HG02884 (cell line): ENCODE results near the gene PDZK1.
"Not testable (repeated sequence)": the region's sequence is repeated elsewhere in the genome, so short reads cannot be mapped to it uniquely, and the experiment has no call there.

Experiments used
- ATAC-seq: cut with Tn5 transposase; IDR thresholded peaks from one replicate; pipeline ENCODE4 v1.9.1; 2021; ENCODE audit warnings: mild to moderate bottlenecking, moderate library complexity; ENCODE audit not compliant: unreplicated experiment

Gene PDZK1

GRCh38 chr1:145707183-145707867 lies at the start of gene PDZK1:
Gene PDZK1 (minus strand): TSS chr1:145707368. CDS start chr1:145688021, 19,347 bp downstream.
- ATAC-seq = no peak

GRCh38 chr1:145751491-145752037 lies 44.4 kb upstream of the PDZK1 start:
- no peak for ATAC-seq

DNA sequence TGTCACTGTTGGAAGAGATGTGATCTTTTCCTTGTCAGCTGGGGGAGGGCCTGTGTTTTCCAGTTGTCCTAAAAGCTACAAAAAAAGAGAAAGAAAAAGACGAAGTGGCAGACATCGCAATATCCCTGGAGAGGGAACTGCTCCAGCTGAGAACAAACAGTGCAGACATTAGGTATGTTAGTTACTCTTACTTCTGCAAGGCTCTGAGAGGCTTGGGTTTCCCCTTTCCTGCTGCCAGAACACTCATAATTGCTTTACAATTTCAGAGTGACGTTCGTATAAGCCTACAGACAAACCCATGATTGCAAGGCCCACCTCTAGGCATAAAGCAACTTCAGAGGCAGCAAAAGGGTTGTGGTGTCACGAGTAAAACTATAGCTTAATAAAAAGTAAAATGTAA lies 43.3 kb upstream of the PDZK1 start:
- no peak for ATAC-seq

DNA sequence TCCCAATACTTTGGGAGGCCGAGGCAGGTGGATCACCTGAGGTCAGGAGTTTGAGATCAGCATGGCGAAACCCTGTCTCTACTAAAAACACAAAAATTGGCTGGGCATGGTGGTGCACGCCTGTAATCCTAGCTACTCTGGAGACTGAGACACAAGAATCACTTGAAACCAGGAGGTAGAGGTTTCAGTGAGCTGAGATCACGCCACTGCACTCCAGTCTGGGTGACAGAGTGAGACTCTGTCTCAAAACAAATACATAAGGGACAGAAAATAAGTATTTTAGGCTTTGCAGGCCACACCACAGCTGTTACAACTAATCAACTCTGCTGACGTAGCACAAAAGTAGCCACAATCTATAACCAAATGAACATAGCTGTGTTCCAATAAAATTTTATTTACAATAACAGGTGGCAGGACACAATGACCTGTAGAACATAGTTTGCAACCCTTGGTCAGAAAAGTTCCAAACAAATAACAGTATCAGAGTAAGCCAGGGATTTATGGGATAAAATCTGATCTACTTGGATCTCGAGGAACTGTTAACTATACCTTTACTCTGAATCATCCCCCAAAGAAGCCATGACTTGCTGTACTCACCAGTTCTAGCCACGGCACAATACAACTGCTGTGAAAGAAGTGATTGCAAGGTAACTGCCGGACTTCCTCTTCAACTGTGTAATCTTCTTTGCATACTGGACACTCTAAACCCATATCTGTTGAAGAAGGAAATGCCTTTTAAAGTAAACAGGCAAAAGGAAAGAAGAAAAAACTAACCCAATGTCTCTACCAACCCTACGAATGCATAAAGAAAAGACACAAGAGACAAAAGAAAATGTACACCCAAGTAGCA lies 40.5 kb upstream of the PDZK1 start:
- ATAC-seq = no peak

- no peak for ATAC-seq
These were observed 33.1 kb upstream of the PDZK1 start for GRCh38 chr1:145740269-145740668.

GRCh38 chr1:145736191-145736590 lies 29.0 kb upstream of the PDZK1 start:
- ATAC-seq = no peak

GRCh38 chr1:145730900-145731299 lies 23.7 kb upstream of the PDZK1 start:
- ATAC-seq = no peak

DNA sequence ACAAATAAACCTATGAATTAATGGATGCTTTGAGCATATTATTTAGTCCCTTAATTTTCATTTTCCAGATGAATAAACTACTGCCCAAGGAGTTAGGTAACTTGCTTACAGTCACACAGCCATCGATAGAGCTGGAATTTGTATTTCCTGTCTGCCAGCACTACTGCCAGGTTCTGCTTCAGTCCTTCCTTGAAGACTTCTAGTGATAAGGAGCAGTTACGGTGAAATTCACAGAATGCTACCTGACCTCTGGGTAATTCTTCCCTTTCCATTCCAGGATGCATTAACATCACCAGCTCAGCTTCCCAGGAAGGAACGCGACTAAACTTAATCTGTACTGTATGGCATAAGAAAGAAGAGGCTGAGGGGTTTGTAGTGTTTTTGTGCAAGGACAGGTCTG lies 23.3 kb upstream of the PDZK1 start:
- no peak for ATAC-seq

- no peak for ATAC-seq
These were observed 22.7 kb upstream of the PDZK1 start for GRCh38 chr1:145729666-145730436.

- ATAC-seq = no peak
These were observed 22.0 kb upstream of the PDZK1 start for GRCh38 chr1:145729196-145729595.

GRCh38 chr1:145726193-145726592 lies 19.0 kb upstream of the PDZK1 start:
- not testable (repeated sequence) for ATAC-seq

DNA sequence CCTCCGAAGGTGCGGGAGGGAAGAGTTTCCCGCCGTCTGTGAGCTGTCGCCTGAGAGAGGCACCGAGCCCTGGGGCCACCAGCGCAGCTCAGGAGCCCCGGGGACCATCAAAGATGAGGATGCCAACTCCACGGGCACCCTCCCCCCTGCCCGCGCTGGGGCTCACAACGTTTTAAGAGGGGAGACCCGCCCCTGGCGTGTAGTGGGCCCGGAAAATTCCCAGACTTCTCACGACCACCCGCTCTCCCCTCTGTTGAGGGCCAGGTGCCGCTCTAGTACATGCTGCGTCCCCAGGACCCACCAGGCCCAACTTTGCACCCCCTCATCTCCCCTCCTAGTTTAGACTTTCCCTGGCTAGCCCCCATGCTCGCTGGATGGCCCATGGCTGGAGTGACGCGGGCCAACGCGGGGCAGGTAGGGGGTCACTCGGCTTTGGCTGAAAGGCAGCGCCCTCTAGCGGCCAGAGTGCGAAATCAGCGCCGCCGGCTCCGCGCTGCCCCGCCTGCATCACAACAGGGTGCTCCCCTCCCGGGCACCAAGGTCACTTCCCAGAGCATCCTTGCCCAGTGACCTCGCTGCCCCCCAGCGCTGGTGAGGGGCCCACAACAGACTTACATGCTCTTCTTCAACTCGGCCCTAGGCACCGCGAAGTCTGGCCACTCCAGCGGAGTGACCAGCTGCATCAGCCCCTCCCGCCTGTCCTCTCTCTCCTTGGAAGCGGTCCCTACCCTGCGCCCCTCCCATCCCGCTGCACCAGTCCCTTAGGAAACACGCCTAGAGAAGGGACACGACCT lies 13.9 kb upstream of the PDZK1 start:
- ATAC-seq = no peak

GRCh38 chr1:145720556-145720877 lies 13.3 kb upstream of the PDZK1 start:
- no peak for ATAC-seq

DNA sequence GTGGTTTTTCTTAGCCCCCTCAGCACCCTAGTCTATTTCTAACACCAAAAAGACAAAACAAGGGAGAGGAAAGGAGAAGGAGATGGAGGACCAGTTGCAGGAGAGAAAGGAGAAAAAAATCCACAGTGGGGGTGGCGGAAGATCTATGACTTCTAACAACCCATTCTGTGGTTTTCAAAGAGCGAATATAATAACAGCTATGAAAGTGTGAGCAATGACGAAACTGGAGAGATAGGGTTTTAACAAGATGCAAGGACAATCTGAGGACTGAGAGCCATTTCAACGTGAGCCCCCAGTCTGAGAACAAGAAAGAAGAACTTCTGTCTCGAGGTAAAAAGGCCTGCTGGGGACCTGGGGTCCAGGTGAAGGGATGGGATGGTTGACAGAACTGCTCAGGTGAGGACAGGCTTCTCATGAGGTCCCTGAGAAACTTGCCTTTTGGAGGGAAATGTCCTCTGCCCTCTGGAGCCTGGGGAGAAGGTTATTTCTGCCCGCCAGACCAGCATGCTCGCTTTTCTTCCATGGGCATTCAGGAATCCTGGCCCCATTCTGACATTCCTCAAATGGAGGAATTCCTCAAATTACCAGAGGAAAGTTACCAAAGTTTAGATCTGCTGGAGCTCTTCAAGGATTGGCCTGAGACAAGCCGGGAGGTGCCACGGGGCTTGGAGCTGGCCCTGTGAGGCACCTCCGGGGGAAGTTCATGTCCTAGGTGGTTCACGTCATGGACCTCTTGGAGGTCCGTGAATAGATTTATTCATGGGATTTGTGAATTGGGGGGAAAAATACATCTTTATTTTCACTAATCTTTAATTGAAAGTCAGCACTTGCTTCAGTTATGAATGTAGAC lies 12.3 kb upstream of the PDZK1 start, which contains the start of gene CD160:
CD160 (plus strand) TSS at position 270 of the 850 bp plus-strand sequence. CDS start 8,829 bp downstream, outside the sequence.
- ATAC-seq = no peak

DNA sequence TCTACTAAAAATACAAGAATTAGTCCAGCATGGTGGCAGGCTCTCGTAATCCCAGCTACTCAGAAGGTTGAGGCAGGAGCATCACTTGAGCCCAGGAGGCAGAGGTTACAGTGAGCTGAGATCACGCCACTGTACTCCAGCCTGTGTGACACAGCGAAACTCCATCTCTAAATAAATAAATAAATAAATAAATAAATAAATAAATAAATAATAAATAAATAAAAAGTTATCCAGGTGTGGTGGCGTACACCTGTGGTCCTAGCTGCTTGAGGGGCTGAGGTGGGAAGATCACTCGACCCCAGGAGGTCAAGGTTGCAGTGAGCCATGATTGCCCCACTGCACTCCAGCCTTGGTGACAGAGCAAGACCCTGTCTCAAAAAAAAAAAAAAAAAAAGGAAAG lies 11.3 kb upstream of the PDZK1 start:
- ATAC-seq = not testable (repeated sequence)

DNA sequence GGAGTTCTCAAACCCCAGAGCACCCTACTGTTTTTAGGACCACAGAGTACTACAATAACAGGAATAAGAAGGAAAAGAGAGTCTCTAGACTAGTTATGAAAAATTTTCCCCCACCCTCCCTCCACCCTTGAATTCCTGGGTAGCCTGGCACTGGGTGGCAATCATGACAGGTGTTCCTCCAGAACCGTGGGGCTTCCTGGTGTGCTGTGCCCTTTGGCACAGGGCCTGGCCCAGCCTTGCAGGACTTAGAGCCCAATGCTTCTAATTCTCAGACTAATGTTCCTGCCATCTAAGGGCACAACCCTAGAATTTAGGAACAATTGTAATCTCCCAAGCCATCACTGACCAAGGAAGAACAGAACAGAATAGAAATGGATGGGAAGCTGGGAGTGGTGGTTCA lies 10.7 kb upstream of the PDZK1 start:
- no peak for ATAC-seq

GRCh38 chr1:145716641-145717345 lies 9.6 kb upstream of the PDZK1 start:
- no peak for ATAC-seq

GRCh38 chr1:145714524-145715111 lies 7.5 kb upstream of the PDZK1 start:
- no peak for ATAC-seq
